H1 (cell line): Measurements from ENCODE around the gene RSL24D1. TPM values are rescaled to one million over a fixed set of nuclear protein-coding genes. Genes with fewer than 3 reads are reported as not detected.

Source experiments
- CTCF ChIA-PET: fragments of 300-600 bp; sonication (Branson Sonifier 250); formaldehyde crosslinking; loops from one replicate; lab custom pipeline; 2021; ENCODE audit not compliant: partially characterized antibody; lab: Charles Lee
- POLR2A ChIA-PET: fragments of 300-600 bp; sonication (Branson Sonifier 250); formaldehyde crosslinking; loops from one replicate; lab custom pipeline; 2021; ENCODE audit warnings: inconsistent platforms; ENCODE audit not compliant: partially characterized antibody; lab: Charles Lee
- DNase-seq, 2 experiments: peaks; one replicate each; pipeline versions ENCODE4 v3.0.0 to v3.0.0-alpha.2; 2010 to 2022; ENCODE audit warnings: low spot score in 2 of 2, low read depth in 1 of 2, mixed read lengths in 1 of 2
- FAIRE-seq: peaks from 2 replicates; lab custom pipeline; 2011; peaks lifted over from hg19 to GRCh38; lab: Jason Lieb, UNC
- H2AFZ ChIP-seq: 2 replicates; pipeline ENCODE4 v1.8.1; 2012; ENCODE audit warnings: low read length, inconsistent platforms
- H2AK5ac ChIP-seq: 2 replicates; pipeline ENCODE4 v1.6.1; 2013; ENCODE audit warnings: low read depth, low read length
- H2BK120ac ChIP-seq: replicated peaks from 2 replicates; pipeline ENCODE3; 2013; ENCODE audit warnings: low read depth, low read length, inconsistent platforms
- H2BK12ac ChIP-seq: 2 replicates; pipeline ENCODE4 v1.6.1; 2013; ENCODE audit warnings: low read depth, low read length
- H2BK15ac ChIP-seq: 2 replicates; pipeline ENCODE4 v1.6.1; 2013; ENCODE audit warnings: low read length
- H2BK20ac ChIP-seq: 2 replicates; pipeline ENCODE4 v1.6.1; 2013; ENCODE audit warnings: low read length
- H2BK5ac ChIP-seq: 2 replicates; pipeline ENCODE4 v1.6.1; 2013; ENCODE audit warnings: low read depth, low read length
- H3K14ac ChIP-seq: 2 replicates; pipeline ENCODE4 v1.6.1; 2013; ENCODE audit warnings: inconsistent platforms; ENCODE audit not compliant: insufficient read length
- H3K18ac ChIP-seq: 2 replicates; pipeline ENCODE4 v1.6.1; 2013; ENCODE audit warnings: low read length; ENCODE audit errors: extremely low read depth
- H3K23ac ChIP-seq: 2 replicates; pipeline ENCODE4 v1.6.1; 2013; ENCODE audit warnings: inconsistent platforms; ENCODE audit not compliant: insufficient read length
- H3K23me2 ChIP-seq: 2 replicates; pipeline ENCODE4 v1.6.1; 2013; ENCODE audit warnings: low read depth, low read length
- H3K27ac ChIP-seq: 2 replicates; pipeline ENCODE4 v1.6.1; 2011; ENCODE audit warnings: low read depth, low read length, inconsistent platforms
- H3K27me3 ChIP-seq, 4 experiments: replicated peaks in 1 of 4; 1 replicate in 1 of 4; 2 replicates in 3 of 4; pipeline versions ENCODE4 v1.6.1 to v1.8.1; 2011 to 2013; ENCODE audit warnings: low read length in 3 of 4, mild to moderate bottlenecking in 3 of 4, inconsistent platforms in 2 of 4, mixed read lengths in 2 of 4, moderate library complexity in 1 of 4; ENCODE audit not compliant: control insufficient read depth in 3 of 4, insufficient read depth in 3 of 4; ENCODE audit errors: extremely low read depth in 1 of 4
- H3K36me3 ChIP-seq, 4 experiments: 2 replicates each; pipeline versions ENCODE4 v1.6.1 to v1.8.1; 2011 to 2013; ENCODE audit warnings: mild to moderate bottlenecking in 4 of 4, low read length in 3 of 4, moderate library complexity in 2 of 4, control low read depth in 1 of 4, inconsistent platforms in 1 of 4; ENCODE audit not compliant: insufficient read depth in 4 of 4, control insufficient read depth in 2 of 4
- H3K4ac ChIP-seq: replicated peaks from 2 replicates; pipeline ENCODE3; 2013; ENCODE audit warnings: low read length, low read depth, mixed read lengths, inconsistent platforms; ENCODE audit not compliant: insufficient read length
- H3K4me1 ChIP-seq, 4 experiments: replicated peaks in 1 of 4; 1 replicate in 1 of 4; 2 replicates in 3 of 4; pipeline versions ENCODE4 v1.6.1 to v1.8.1; 2011 to 2013; ENCODE audit warnings: low read length in 3 of 4, inconsistent platforms in 2 of 4, mixed read lengths in 1 of 4; ENCODE audit not compliant: insufficient read depth in 4 of 4, control insufficient read depth in 3 of 4
- H3K4me2 ChIP-seq, 2 experiments: 2 replicates each; pipeline versions ENCODE4 v1.6.1 to v1.8.1; 2011 to 2013; ENCODE audit warnings: low read depth in 2 of 2, low read length in 2 of 2, control low read depth in 1 of 2, inconsistent platforms in 1 of 2, mild to moderate bottlenecking in 1 of 2; ENCODE audit not compliant: insufficient read depth in 1 of 2
- H3K4me3 ChIP-seq, 4 experiments: fragments of 200-600, 300-600 bp in 1 of 4; sonication (generic), shearing (Covaris generic), sonication (Bioruptor Twin) in 1 of 4; 2 replicates each; pipeline versions ENCODE4 v1.5.1 to v1.8.1; 2011 to 2016; ENCODE audit warnings: low read length in 4 of 4, low read depth in 3 of 4, control low read depth in 2 of 4, inconsistent platforms in 2 of 4, mild to moderate bottlenecking in 2 of 4, mixed read lengths in 1 of 4, moderate library complexity in 1 of 4; ENCODE audit not compliant: insufficient read depth in 2 of 4; ENCODE audit errors: extremely low read depth in 1 of 4
- H3K56ac ChIP-seq: replicated peaks from 2 replicates; pipeline ENCODE3; 2013; ENCODE audit warnings: low read depth, mild to moderate bottlenecking, mixed read lengths, low read length, inconsistent platforms; ENCODE audit not compliant: insufficient read length
- H3K79me1 ChIP-seq: 2 replicates; pipeline ENCODE4 v1.6.1; 2013; ENCODE audit warnings: low read depth, low read length, control low read depth
- H3K79me2 ChIP-seq, 2 experiments: 2 replicates each; pipeline versions ENCODE4 v1.6.1 to v1.8.1; 2012 to 2013; ENCODE audit warnings: low read length in 2 of 2, mild to moderate bottlenecking in 2 of 2, inconsistent platforms in 1 of 2; ENCODE audit not compliant: insufficient read depth in 2 of 2, control insufficient read depth in 1 of 2
- H3K9ac ChIP-seq, 4 experiments: replicated peaks in 1 of 4; 1 replicate in 1 of 4; 2 replicates in 3 of 4; pipeline versions ENCODE4 v1.6.1 to v1.8.1; 2011 to 2013; ENCODE audit warnings: low read depth in 3 of 4, low read length in 3 of 4, control low read depth in 2 of 4, mild to moderate bottlenecking in 2 of 4, moderate library complexity in 2 of 4, inconsistent platforms in 1 of 4; ENCODE audit errors: extremely low read depth in 1 of 4
- H3K9me3 ChIP-seq, 2 experiments: 2 replicates each; pipeline versions ENCODE4 v1.6.1 to v1.8.1; 2012 to 2013; ENCODE audit warnings: mild to moderate bottlenecking in 2 of 2, moderate library complexity in 2 of 2, control low read depth in 1 of 2, inconsistent platforms in 1 of 2, low read depth in 1 of 2, low read length in 1 of 2, mixed read lengths in 1 of 2; ENCODE audit not compliant: insufficient read depth in 2 of 2
- H4K20me1 ChIP-seq, 2 experiments: replicated peaks in 1 of 2; 2 replicates each; pipeline versions ENCODE3 to v1.8.1; 2011 to 2013; ENCODE audit warnings: inconsistent platforms in 2 of 2, low read length in 2 of 2, mild to moderate bottlenecking in 1 of 2; ENCODE audit not compliant: insufficient read depth in 2 of 2, control insufficient read depth in 1 of 2
- H4K5ac ChIP-seq: 2 replicates; pipeline ENCODE4 v1.6.1; 2013; ENCODE audit warnings: low read length, low read depth, mixed read lengths, inconsistent platforms; ENCODE audit not compliant: insufficient read length
- H4K8ac ChIP-seq: 2 replicates; pipeline ENCODE4 v1.8.0; 2013; ENCODE audit warnings: mild to moderate bottlenecking, moderate library complexity, low read length, inconsistent platforms; ENCODE audit not compliant: insufficient read depth; ENCODE audit errors: extremely low read depth
- H4K91ac ChIP-seq: replicated peaks from 2 replicates; pipeline ENCODE3; 2013; ENCODE audit warnings: low read length, mixed read lengths, inconsistent platforms; ENCODE audit not compliant: insufficient read length
- BCL11A ChIP-seq, 2 experiments: IDR thresholded peaks; one replicate each; pipeline ENCODE4 v1.6.1; 2011; ENCODE audit warnings: low read depth in 2 of 2, low read length in 2 of 2, mild to moderate bottlenecking in 2 of 2
- CBX5 ChIP-seq: fragments of 300-800, 300-1000 bp; sonication (generic); IDR thresholded peaks from 2 replicates; pipeline ENCODE4 v1.7.1; 2016; ENCODE audit warnings: antibody characterized with exemption, low read length, low read depth
- HDAC2 ChIP-seq, 2 experiments: fragments of 300-600 bp in 1 of 2; sonication (generic) in 1 of 2; IDR thresholded peaks; 2 replicates each; pipeline ENCODE4 v1.6.1; 2011 to 2012; ENCODE audit warnings: low read depth in 2 of 2, low read length in 2 of 2, mild to moderate bottlenecking in 2 of 2, moderate library complexity in 2 of 2, borderline replicate concordance in 1 of 2, inconsistent platforms in 1 of 2
- KDM5A ChIP-seq: fragments of 200-600 bp; IDR thresholded peaks from 2 replicates; pipeline ENCODE4 v1.7.1; 2012; ENCODE audit warnings: mild to moderate bottlenecking, low read length, inconsistent platforms, mixed read lengths
- NANOG ChIP-seq: IDR thresholded peaks from 2 replicates; pipeline ENCODE4 v1.6.1; 2011; ENCODE audit warnings: low read length, low read depth, mild to moderate bottlenecking, inconsistent platforms; ENCODE audit not compliant: insufficient read depth, poor library complexity, severe bottlenecking
- POLR2AphosphoS5 ChIP-seq: IDR thresholded peaks from 2 replicates; pipeline ENCODE4 v1.6.1; 2011; ENCODE audit warnings: low read depth, low read length
- SP4 ChIP-seq: IDR thresholded peaks from 2 replicates; pipeline ENCODE4 v1.6.1; 2012; ENCODE audit warnings: low read length, inconsistent platforms
- TBP ChIP-seq: IDR thresholded peaks from 2 replicates; pipeline ENCODE4 v1.6.1; 2011; ENCODE audit warnings: low read depth, low read length, improper control_type of control experiment
- YY1 ChIP-seq: IDR thresholded peaks from 2 replicates; pipeline ENCODE4 v1.6.1; 2011; ENCODE audit warnings: low read depth, mild to moderate bottlenecking, low read length
- WGBS, 2 experiments: shearing (Covaris generic) in 1 of 2; methylation state at CpG; one replicate each; pipeline versions ENCODE4 v1.1.6 to v1.1.7; 2013 to 2015; ENCODE audit warnings: low lambda C conversion rate in 2 of 2, mixed read lengths in 2 of 2, inconsistent platforms in 1 of 2, low coverage in 1 of 2, missing lambda C conversion rate in 1 of 2; ENCODE audit not compliant: insufficient replicate concordance in 2 of 2, insufficient coverage in 1 of 2, insufficient read length in 1 of 2; ENCODE audit errors: extremely low coverage in 1 of 2, missing lambda C conversion rate in 1 of 2; 5-methylcytosine and 5-hydroxymethylcytosine counted together
- polyA plus RNA-seq, 7 experiments: library from polyadenylated mRNA; depleted of rRNA in 3 of 7; stranded (reverse) in 5 of 7; unstranded in 2 of 7; fragments of >200 nt in 5 of 7; fragments of 200-250 nt in 2 of 7; gene quantifications; 1 replicate in 5 of 7; 2 replicates in 1 of 7; 4 replicates in 1 of 7; pipeline versions ENCODE4 v1.2.1 to v1.2.3, GENCODE V29; 2011 to 2013; ENCODE audit warnings: missing spikeins in 2 of 7, mixed read lengths in 2 of 7
- total RNA-seq: library from RNA; stranded (reverse); fragmentation: NEBNext Ultra II Directional; extraction: Animal tissue kit (Norgen Biotek cat#: 25700); gene quantifications from 2 replicates; pipeline ENCODE4 v1.2.1, GENCODE V29; 2021
- TF ChIP-seq, protein P1 (sequence below), 3 experiments: IDR thresholded peaks; 1 replicate in 2 of 3; 2 replicates in 1 of 3; pipeline versions ENCODE4 v1.5.1 to v1.6.1; 2011; ENCODE audit warnings: low read length in 3 of 3, mild to moderate bottlenecking in 3 of 3, inconsistent platforms in 2 of 3, low read depth in 1 of 3, moderate library complexity in 1 of 3; ENCODE audit not compliant: insufficient read depth in 1 of 3; ENCODE audit errors: control extremely low read depth in 1 of 3

Gene RSL24D1
- total and polyA plus RNA-seq, 2 of the 8 experiments (the other 6 are each of a cell fraction or from before 2014, with no cell fraction given) = 45.7 to 130 TPM

GRCh38 chr15:55234104-55234799 is 37.5 kb upstream of the RSL24D1 start:
- H3K56ac ChIP-seq = no peak overlapping the region
- no peak for FAIRE-seq
- H3K27ac ChIP-seq = no peak overlapping the region
- H2AK5ac ChIP-seq = no peak overlapping the region
- CTCF ChIA-PET = no interaction called here
- no peak overlapping the region for H2BK5ac ChIP-seq
- no peak for DNase-seq
- WGBS, 2 experiments = 78% methylated on average over 2 of the region's 2 CpGs; no CpG with 5 or more reads in 1 of the 2 experiments
- no peak overlapping the region for H3K4ac ChIP-seq
- no peaks in the 10 kb centered on the region for H3K36me3 ChIP-seq
- H3K27me3 ChIP-seq = no peaks in the 10 kb centered on the region
- no peak overlapping the region for H4K91ac ChIP-seq
- no peak overlapping the region for H2BK20ac ChIP-seq
- H2BK12ac ChIP-seq = no peak overlapping the region
- no peak overlapping the region for H3K18ac ChIP-seq
- POLR2A ChIA-PET = no interaction called here
- H4K8ac ChIP-seq = no peak overlapping the region
- H3K9ac ChIP-seq = no peak overlapping the region
- H3K79me1 ChIP-seq = no peaks in the 10 kb centered on the region
- no peak overlapping the region for H3K23ac ChIP-seq
- H2BK120ac ChIP-seq = no peak overlapping the region
- no peak overlapping the region for H2BK15ac ChIP-seq
- no peaks in the 10 kb centered on the region for H3K9me3 ChIP-seq
- no peak overlapping the region for H3K14ac ChIP-seq
- no peaks in the 10 kb centered on the region for H3K79me2 ChIP-seq
- H3K4me3 ChIP-seq = no peak overlapping the region
- H2AFZ ChIP-seq = no peak overlapping the region
- H4K5ac ChIP-seq = no peak overlapping the region
- no peaks in the 10 kb centered on the region for H3K4me1 ChIP-seq
- no peaks in the 10 kb centered on the region for H3K23me2 ChIP-seq
- TF ChIP-seq TBP = no peak
- no peak for TF ChIP-seq POLR2AphosphoS5
- TF ChIP-seq NANOG = no peak
- no peak for TF ChIP-seq SP4
- TF ChIP-seq YY1 = no peak
- no peak for TF ChIP-seq KDM5A
- TF ChIP-seq CBX5 = no peak
- TF ChIP-seq, protein P1, sequence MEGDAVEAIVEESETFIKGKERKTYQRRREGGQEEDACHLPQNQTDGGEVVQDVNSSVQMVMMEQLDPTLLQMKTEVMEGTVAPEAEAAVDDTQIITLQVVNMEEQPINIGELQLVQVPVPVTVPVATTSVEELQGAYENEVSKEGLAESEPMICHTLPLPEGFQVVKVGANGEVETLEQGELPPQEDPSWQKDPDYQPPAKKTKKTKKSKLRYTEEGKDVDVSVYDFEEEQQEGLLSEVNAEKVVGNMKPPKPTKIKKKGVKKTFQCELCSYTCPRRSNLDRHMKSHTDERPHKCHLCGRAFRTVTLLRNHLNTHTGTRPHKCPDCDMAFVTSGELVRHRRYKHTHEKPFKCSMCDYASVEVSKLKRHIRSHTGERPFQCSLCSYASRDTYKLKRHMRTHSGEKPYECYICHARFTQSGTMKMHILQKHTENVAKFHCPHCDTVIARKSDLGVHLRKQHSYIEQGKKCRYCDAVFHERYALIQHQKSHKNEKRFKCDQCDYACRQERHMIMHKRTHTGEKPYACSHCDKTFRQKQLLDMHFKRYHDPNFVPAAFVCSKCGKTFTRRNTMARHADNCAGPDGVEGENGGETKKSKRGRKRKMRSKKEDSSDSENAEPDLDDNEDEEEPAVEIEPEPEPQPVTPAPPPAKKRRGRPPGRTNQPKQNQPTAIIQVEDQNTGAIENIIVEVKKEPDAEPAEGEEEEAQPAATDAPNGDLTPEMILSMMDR (IDR thresholded peaks at IDR 0.05; ENCODE audit: control extremely low read depth in 1 of 3, insufficient read depth in 1 of 3, low read depth in 1 of 3, low read length in 3 of 3) = no peak
- no peak for TF ChIP-seq BCL11A (IDR thresholded peaks at IDR 0.05; ENCODE audit: low read depth in 2 of 2, low read length in 2 of 2)
- TF ChIP-seq HDAC2 (IDR thresholded peaks at IDR 0.05; ENCODE audit: borderline replicate concordance in 1 of 2, low read depth in 2 of 2, low read length in 2 of 2) = no peak
- no peaks in the 10 kb centered on the region for H4K20me1 ChIP-seq
- no peak overlapping the region for H3K4me2 ChIP-seq
